ENCODE data around the gene PCDHGB6.

The PCDHGB6 gene

GRCh38 chr5:141421489-141421855 is 13.7 kb downstream of the PCDHGB6 start:
- Histone ChIP-seq H3K79me2 (ENCODE audit: insufficient read depth, low read length) (no peaks in the 10 kb centered on the region), H3K9me3 (ENCODE audit: insufficient read depth, low read depth, low read length) (no peaks in the 10 kb centered on the region), H3K9me2 (replicated peaks; ENCODE audit: low read depth, low read length) (no peaks in the 10 kb centered on the region), H3K4me3 (ENCODE audit: low read length, poor library complexity, severe bottlenecking) (no peak overlapping the region), H3K4me2 (ENCODE audit: low read depth, low read length, poor library complexity, severe bottlenecking) (no peak overlapping the region), H2AFZ (ENCODE audit: low read length) (no peak overlapping the region), H3K9ac (ENCODE audit: low read depth, low read length, poor library complexity, severe bottlenecking) (no peak overlapping the region), H3K27me3 (ENCODE audit: insufficient read depth, low read length, poor library complexity, severe bottlenecking) (no peaks in the 10 kb centered on the region), H3F3A (ENCODE audit: low read depth) (no peaks in the 10 kb centered on the region), H3K36me3 (ENCODE audit: insufficient read depth, low read length) (no peaks in the 10 kb centered on the region), H4K20me1 (ENCODE audit: insufficient read depth, low read length, poor library complexity, severe bottlenecking) (no peaks in the 10 kb centered on the region), H3K4me1 (ENCODE audit: insufficient read depth, low read length, poor library complexity, severe bottlenecking) (no peaks in the 10 kb centered on the region)
- TF ChIP-seq EZH2phosphoT487 (IDR thresholded peaks at IDR 0.05; ENCODE audit: borderline replicate concordance), result no peak
- TF ChIP-seq CTCF (conservative IDR thresholded peaks at IDR 0.05; ENCODE audit: low read length), result no peak

GRCh38 chr5:141422742-141423291 is 15.0 kb downstream of the PCDHGB6 start:
- Histone ChIP-seq H3F3A (ENCODE audit: low read depth) (no peaks in the 10 kb centered on the region), H3K27me3 (ENCODE audit: insufficient read depth, low read length, poor library complexity, severe bottlenecking) (no peaks in the 10 kb centered on the region), H3K4me3 (ENCODE audit: low read length, poor library complexity, severe bottlenecking) (no peak overlapping the region), H3K4me2 (ENCODE audit: low read depth, low read length, poor library complexity, severe bottlenecking) (no peak overlapping the region), H3K9me3 (ENCODE audit: insufficient read depth, low read depth, low read length) (no peaks in the 10 kb centered on the region), H3K9ac (ENCODE audit: low read depth, low read length, poor library complexity, severe bottlenecking) (no peak overlapping the region), H3K36me3 (ENCODE audit: insufficient read depth, low read length) (no peaks in the 10 kb centered on the region), H3K9me2 (replicated peaks; ENCODE audit: low read depth, low read length) (no peaks in the 10 kb centered on the region), H3K79me2 (ENCODE audit: insufficient read depth, low read length) (no peaks in the 10 kb centered on the region), H4K20me1 (ENCODE audit: insufficient read depth, low read length, poor library complexity, severe bottlenecking) (no peaks in the 10 kb centered on the region), H2AFZ (ENCODE audit: low read length) (no peak overlapping the region), H3K4me1 (ENCODE audit: insufficient read depth, low read length, poor library complexity, severe bottlenecking) (no peaks in the 10 kb centered on the region)
- TF ChIP-seq EZH2phosphoT487 (IDR thresholded peaks at IDR 0.05; ENCODE audit: borderline replicate concordance) (no peak), CTCF (conservative IDR thresholded peaks at IDR 0.05; ENCODE audit: low read length) (no peak)

- no peaks in the 10 kb centered on the region for H3K36me3 ChIP-seq (ENCODE audit: insufficient read depth, low read length)
Observed at GRCh38 chr5:141427783-141428426, 20.1 kb downstream of the PCDHGB6 start.

More at GRCh38 chr5:141427783-141428426, 20.1 kb downstream of the PCDHGB6 start:
- H3K79me2 ChIP-seq (ENCODE audit: insufficient read depth, low read length), result no peaks in the 10 kb centered on the region
- no peak overlapping the region for H3K4me2 ChIP-seq (ENCODE audit: low read depth, low read length, poor library complexity, severe bottlenecking)
- H3K27me3 ChIP-seq (ENCODE audit: insufficient read depth, low read length, poor library complexity, severe bottlenecking), result no peaks in the 10 kb centered on the region
- no peak overlapping the region for H3K9ac ChIP-seq (ENCODE audit: low read depth, low read length, poor library complexity, severe bottlenecking)
- no peaks in the 10 kb centered on the region for H3K9me3 ChIP-seq (ENCODE audit: insufficient read depth, low read depth, low read length)
- H3K4me1 ChIP-seq (ENCODE audit: insufficient read depth, low read length, poor library complexity, severe bottlenecking), result no peaks in the 10 kb centered on the region
- H4K20me1 ChIP-seq (ENCODE audit: insufficient read depth, low read length, poor library complexity, severe bottlenecking), result no peaks in the 10 kb centered on the region
- H2AFZ ChIP-seq (ENCODE audit: low read length), result no peak overlapping the region
- no peaks in the 10 kb centered on the region for H3F3A ChIP-seq (ENCODE audit: low read depth)
- TF ChIP-seq CTCF (conservative IDR thresholded peaks at IDR 0.05; ENCODE audit: low read length) (no peak), EZH2phosphoT487 (IDR thresholded peaks at IDR 0.05; ENCODE audit: borderline replicate concordance) (no peak)
- H3K4me3 ChIP-seq (ENCODE audit: low read length, poor library complexity, severe bottlenecking), result no peak overlapping the region
- no peaks in the 10 kb centered on the region for H3K9me2 ChIP-seq (replicated peaks; ENCODE audit: low read depth, low read length)

All from Loucy (cell line).